Measurements from ENCODE around the gene TMEM40. TPM values are rescaled to one million over a fixed set of nuclear protein-coding genes. Genes with fewer than 3 reads are reported as not detected.

Gene TMEM40
- polyA plus RNA-seq, 1 experiment, result 0.41 TPM

- no peak overlapping the region for H3K27ac ChIP-seq (ENCODE audit: low read depth, low read length)
- no peak overlapping the region for H3K4me3 ChIP-seq (ENCODE audit: low read depth, low read length)
- H3K27me3 ChIP-seq (ENCODE audit: control insufficient read depth, insufficient read depth, low read length), result peaks cover 10% of the 10 kb centered on the region
- CTCF ChIA-PET, result interaction anchor here (0.6 to 3.5 kb wide), 3 partner anchors 11 to 31 kb away, joined by 3 to 16 read pairs (median 4); no protein-coding TSS in a partner anchor
- POLR2A ChIA-PET, result no interaction called here
- H3K9me3 ChIP-seq (ENCODE audit: control insufficient read depth, insufficient read depth, low read length), result no peaks in the 10 kb centered on the region
- TF ChIP-seq CTCF (IDR thresholded peaks at IDR 0.05; ENCODE audit: low read depth, low read length), result no peak
- DNase-seq (ENCODE audit: low read depth, low spot score), result no peak
Observed at GRCh38 chr3:12746419-12746818, 12.6 kb downstream of the TMEM40 start.

GRCh38 chr3:12744326-12744725, 14.7 kb downstream of the TMEM40 start:
- Histone ChIP-seq H3K27ac (ENCODE audit: low read depth, low read length) (no peak overlapping the region), H3K4me3 (ENCODE audit: low read depth, low read length) (no peak overlapping the region), H3K9me3 (ENCODE audit: control insufficient read depth, insufficient read depth, low read length) (no peaks in the 10 kb centered on the region), H3K27me3 (ENCODE audit: control insufficient read depth, insufficient read depth, low read length) (peaks cover 16% of the 10 kb centered on the region)
- ChIA-PET CTCF (interaction anchor here (3.5 kb wide), 1 partner anchor 24 kb away, joined by 16 read pairs; no protein-coding TSS in a partner anchor), POLR2A (interaction anchor here (1.2 kb wide), 1 partner anchor 68 kb away, joined by 4 read pairs; no protein-coding TSS in a partner anchor)
- TF ChIP-seq CTCF (IDR thresholded peaks at IDR 0.05; ENCODE audit: low read depth, low read length), result no peak
- no peak for DNase-seq (ENCODE audit: low read depth, low spot score)

GRCh38 chr3:12743583-12743982, 15.5 kb downstream of the TMEM40 start:
- Histone ChIP-seq H3K4me3 (ENCODE audit: low read depth, low read length) (no peak overlapping the region), H3K27me3 (ENCODE audit: control insufficient read depth, insufficient read depth, low read length) (peaks cover 16% of the 10 kb centered on the region), H3K9me3 (ENCODE audit: control insufficient read depth, insufficient read depth, low read length) (no peaks in the 10 kb centered on the region), H3K27ac (ENCODE audit: low read depth, low read length) (no peak overlapping the region)
- no peak for DNase-seq (ENCODE audit: low read depth, low spot score)
- TF ChIP-seq CTCF (IDR thresholded peaks at IDR 0.05; ENCODE audit: low read depth, low read length), result no peak
- POLR2A ChIA-PET, result interaction anchor here (1.2 kb wide), 1 partner anchor 67 kb away, joined by 4 read pairs; no protein-coding TSS in a partner anchor
- CTCF ChIA-PET, result interaction anchor here (3.5 kb wide), 1 partner anchor 23 kb away, joined by 16 read pairs; no protein-coding TSS in a partner anchor

GRCh38 chr3:12742330-12743107, 16.5 kb downstream of the TMEM40 start:
- no peak overlapping the region for H3K27ac ChIP-seq (ENCODE audit: low read depth, low read length)
- no peak overlapping the region for H3K4me3 ChIP-seq (ENCODE audit: low read depth, low read length)
- no peaks in the 10 kb centered on the region for H3K9me3 ChIP-seq (ENCODE audit: control insufficient read depth, insufficient read depth, low read length)
- CTCF ChIA-PET, result interaction anchor here (1.1 kb wide), 1 partner anchor 68 kb away, joined by 3 read pairs; no protein-coding TSS in a partner anchor
- H3K27me3 ChIP-seq (ENCODE audit: control insufficient read depth, insufficient read depth, low read length), result peaks cover 16% of the 10 kb centered on the region
- no peak for DNase-seq (ENCODE audit: low read depth, low spot score)
- no peak for TF ChIP-seq CTCF (IDR thresholded peaks at IDR 0.05; ENCODE audit: low read depth, low read length)
- POLR2A ChIA-PET, result no interaction called here

GRCh38 chr3:12741209-12741608, 17.9 kb downstream of the TMEM40 start:
- TF ChIP-seq CTCF (IDR thresholded peaks at IDR 0.05; ENCODE audit: low read depth, low read length), result no peak
- Histone ChIP-seq H3K27ac (ENCODE audit: low read depth, low read length) (no peak overlapping the region), H3K27me3 (ENCODE audit: control insufficient read depth, insufficient read depth, low read length) (peaks cover 16% of the 10 kb centered on the region), H3K4me3 (ENCODE audit: low read depth, low read length) (no peak overlapping the region), H3K9me3 (ENCODE audit: control insufficient read depth, insufficient read depth, low read length) (no peaks in the 10 kb centered on the region)
- no peak for DNase-seq (ENCODE audit: low read depth, low spot score)
- ChIA-PET POLR2A (no interaction called here), CTCF (no interaction called here)

Measured in AG04450 (cell line).